Neural cell (in vitro differentiated cells): ENCODE measurements around the gene PNKD.

Experiments
- CTCF ChIP-seq: fragments of 450-650 bp; IDR thresholded peaks from 2 replicates; pipeline ENCODE4 v1.5.1; 2014; ENCODE audit warnings: antibody characterized with exemption, mild to moderate bottlenecking, moderate library complexity; ENCODE audit not compliant: poor library complexity, severe bottlenecking
- POLR2AphosphoS5 ChIP-seq: IDR thresholded peaks from 2 replicates; pipeline ENCODE4 v1.6.1; 2012

- TF ChIP-seq CTCF = no peak
- TF ChIP-seq POLR2AphosphoS5 = no peak
Observed at GRCh38 chr2:218323526-218324472, 53.5 kb downstream of the PNKD start.
